ENCODE results near the gene GRK5.
"Not testable (repeated sequence)": the region's sequence is repeated elsewhere in the genome, so short reads cannot be mapped to it uniquely, and the experiment has no call there.

The GRK5 gene

GRCh38 chr10:119462773-119463172, 255.4 kb downstream of the GRK5 start:
- Histone ChIP-seq H3K4me3 (ENCODE audit: low read length in 2 of 2) (no peak overlapping the region), H3K27ac (ENCODE audit: low read length) (no peak overlapping the region), H3K36me3 (ENCODE audit: control insufficient read depth in 2 of 2, insufficient read depth in 2 of 2, low read length in 2 of 2) (peaks cover 0 to 5% of the 10 kb centered on the region in 2 donors), H3K9me3 (ENCODE audit: control insufficient read depth in 2 of 2, low read length in 2 of 2) (no peaks in the 10 kb centered on the region), H3K27me3 (ENCODE audit: control insufficient read depth in 1 of 2, insufficient read depth in 2 of 2, low read length in 2 of 2) (peaks cover 0 to 2% of the 10 kb centered on the region in 2 donors), H3K4me1 (ENCODE audit: control insufficient read depth, insufficient read depth, low read length) (no peaks in the 10 kb centered on the region), H3K9ac (ENCODE audit: low read length in 2 of 2) (no peak overlapping the region)

- H3K36me3 ChIP-seq (ENCODE audit: control insufficient read depth in 2 of 2, insufficient read depth in 2 of 2, low read length in 2 of 2); H3K4me3 ChIP-seq (ENCODE audit: low read length in 2 of 2); H3K4me1 ChIP-seq (ENCODE audit: control insufficient read depth, insufficient read depth, low read length); H3K27ac ChIP-seq (ENCODE audit: low read length); H3K9ac ChIP-seq (ENCODE audit: low read length in 2 of 2); H3K9me3 ChIP-seq (ENCODE audit: control insufficient read depth in 2 of 2, low read length in 2 of 2); H3K27me3 ChIP-seq (ENCODE audit: control insufficient read depth in 1 of 2, insufficient read depth in 2 of 2, low read length in 2 of 2): not testable (repeated sequence)
These were observed 255.8 kb downstream of the GRK5 start for GRCh38 chr10:119463195-119463594.

- peaks cover 0 to 2% of the 10 kb centered on the region in 2 donors for H3K27me3 ChIP-seq (ENCODE audit: control insufficient read depth in 1 of 2, insufficient read depth in 2 of 2, low read length in 2 of 2)
- no peak overlapping the region for H3K4me3 ChIP-seq (ENCODE audit: low read length in 2 of 2)
- no peak overlapping the region for H3K27ac ChIP-seq (ENCODE audit: low read length)
- H3K9me3 ChIP-seq (ENCODE audit: control insufficient read depth in 2 of 2, low read length in 2 of 2): no peaks in the 10 kb centered on the region
- H3K36me3 ChIP-seq (ENCODE audit: control insufficient read depth in 2 of 2, insufficient read depth in 2 of 2, low read length in 2 of 2): no peaks in the 10 kb centered on the region
- no peak overlapping the region for H3K9ac ChIP-seq (ENCODE audit: low read length in 2 of 2)
- H3K4me1 ChIP-seq (ENCODE audit: control insufficient read depth, insufficient read depth, low read length): no peaks in the 10 kb centered on the region
These were observed 257.7 kb downstream of the GRK5 start for GRCh38 chr10:119465085-119465484.

GRCh38 chr10:119466076-119466475, 258.7 kb downstream of the GRK5 start:
- Histone ChIP-seq H3K4me1 (ENCODE audit: control insufficient read depth, insufficient read depth, low read length) (no peaks in the 10 kb centered on the region), H3K4me3 (ENCODE audit: low read length in 2 of 2) (no peak overlapping the region), H3K27ac (ENCODE audit: low read length) (no peak overlapping the region), H3K9ac (ENCODE audit: low read length in 2 of 2) (no peak overlapping the region), H3K36me3 (ENCODE audit: control insufficient read depth in 2 of 2, insufficient read depth in 2 of 2, low read length in 2 of 2) (no peaks in the 10 kb centered on the region), H3K9me3 (ENCODE audit: control insufficient read depth in 2 of 2, low read length in 2 of 2) (no peaks in the 10 kb centered on the region), H3K27me3 (ENCODE audit: control insufficient read depth in 1 of 2, insufficient read depth in 2 of 2, low read length in 2 of 2) (peaks cover 0 to 2% of the 10 kb centered on the region in 2 donors)

GRCh38 chr10:119466655-119467054, 259.3 kb downstream of the GRK5 start:
- peaks cover 0 to 2% of the 10 kb centered on the region in 2 donors for H3K27me3 ChIP-seq (ENCODE audit: control insufficient read depth in 1 of 2, insufficient read depth in 2 of 2, low read length in 2 of 2)
- no peak overlapping the region for H3K27ac ChIP-seq (ENCODE audit: low read length)
- no peaks in the 10 kb centered on the region for H3K4me1 ChIP-seq (ENCODE audit: control insufficient read depth, insufficient read depth, low read length)
- no peaks in the 10 kb centered on the region for H3K9me3 ChIP-seq (ENCODE audit: control insufficient read depth in 2 of 2, low read length in 2 of 2)
- no peak overlapping the region for H3K9ac ChIP-seq (ENCODE audit: low read length in 2 of 2)
- no peak overlapping the region for H3K4me3 ChIP-seq (ENCODE audit: low read length in 2 of 2)
- no peaks in the 10 kb centered on the region for H3K36me3 ChIP-seq (ENCODE audit: control insufficient read depth in 2 of 2, insufficient read depth in 2 of 2, low read length in 2 of 2)

GRCh38 chr10:119468542-119469324, 261.4 kb downstream of the GRK5 start:
- Histone ChIP-seq H3K27ac (ENCODE audit: low read length) (no peak overlapping the region), H3K27me3 (ENCODE audit: control insufficient read depth in 1 of 2, insufficient read depth in 2 of 2, low read length in 2 of 2) (no peaks in the 10 kb centered on the region), H3K36me3 (ENCODE audit: control insufficient read depth in 2 of 2, insufficient read depth in 2 of 2, low read length in 2 of 2) (no peaks in the 10 kb centered on the region), H3K4me1 (ENCODE audit: control insufficient read depth, insufficient read depth, low read length) (no peaks in the 10 kb centered on the region), H3K9me3 (ENCODE audit: control insufficient read depth in 2 of 2, low read length in 2 of 2) (no peaks in the 10 kb centered on the region), H3K9ac (ENCODE audit: low read length in 2 of 2) (no peak overlapping the region), H3K4me3 (ENCODE audit: low read length in 2 of 2) (no peak overlapping the region)

- H3K4me1 ChIP-seq (ENCODE audit: control insufficient read depth, insufficient read depth, low read length): no peaks in the 10 kb centered on the region
- H3K27ac ChIP-seq (ENCODE audit: low read length): no peak overlapping the region
- H3K4me3 ChIP-seq (ENCODE audit: low read length in 2 of 2): no peak overlapping the region
- no peak overlapping the region for H3K9ac ChIP-seq (ENCODE audit: low read length in 2 of 2)
- H3K9me3 ChIP-seq (ENCODE audit: control insufficient read depth in 2 of 2, low read length in 2 of 2): no peaks in the 10 kb centered on the region
- H3K27me3 ChIP-seq (ENCODE audit: control insufficient read depth in 1 of 2, insufficient read depth in 2 of 2, low read length in 2 of 2): no peaks in the 10 kb centered on the region
- H3K36me3 ChIP-seq (ENCODE audit: control insufficient read depth in 2 of 2, insufficient read depth in 2 of 2, low read length in 2 of 2): no peaks in the 10 kb centered on the region
These were observed 261.9 kb downstream of the GRK5 start for GRCh38 chr10:119469325-119469707.

- H3K4me3 ChIP-seq (ENCODE audit: low read length in 2 of 2): no peak overlapping the region
- H3K27me3 ChIP-seq (ENCODE audit: control insufficient read depth in 1 of 2, insufficient read depth in 2 of 2, low read length in 2 of 2): peaks cover 0 to 1% of the 10 kb centered on the region in 2 donors
- no peaks in the 10 kb centered on the region for H3K9me3 ChIP-seq (ENCODE audit: control insufficient read depth in 2 of 2, low read length in 2 of 2)
- no peaks in the 10 kb centered on the region for H3K36me3 ChIP-seq (ENCODE audit: control insufficient read depth in 2 of 2, insufficient read depth in 2 of 2, low read length in 2 of 2)
- no peak overlapping the region for H3K27ac ChIP-seq (ENCODE audit: low read length)
- no peaks in the 10 kb centered on the region for H3K4me1 ChIP-seq (ENCODE audit: control insufficient read depth, insufficient read depth, low read length)
- no peak overlapping the region for H3K9ac ChIP-seq (ENCODE audit: low read length in 2 of 2)
These were observed 262.5 kb downstream of the GRK5 start for GRCh38 chr10:119469846-119470245.

- H3K9ac ChIP-seq (ENCODE audit: low read length in 2 of 2): no peak overlapping the region
- H3K27ac ChIP-seq (ENCODE audit: low read length): no peak overlapping the region
- H3K4me3 ChIP-seq (ENCODE audit: low read length in 2 of 2): no peak overlapping the region
- no peaks in the 10 kb centered on the region for H3K4me1 ChIP-seq (ENCODE audit: control insufficient read depth, insufficient read depth, low read length)
- H3K27me3 ChIP-seq (ENCODE audit: control insufficient read depth in 1 of 2, insufficient read depth in 2 of 2, low read length in 2 of 2): peaks cover 0 to 2% of the 10 kb centered on the region in 2 donors
- H3K9me3 ChIP-seq (ENCODE audit: control insufficient read depth in 2 of 2, low read length in 2 of 2): no peaks in the 10 kb centered on the region
- H3K36me3 ChIP-seq (ENCODE audit: control insufficient read depth in 2 of 2, insufficient read depth in 2 of 2, low read length in 2 of 2): no peaks in the 10 kb centered on the region
These were observed 263.7 kb downstream of the GRK5 start for GRCh38 chr10:119470920-119471702.

GRCh38 chr10:119473771-119474170, 266.4 kb downstream of the GRK5 start:
- Histone ChIP-seq H3K27me3 (ENCODE audit: control insufficient read depth in 1 of 2, insufficient read depth in 2 of 2, low read length in 2 of 2) (peaks cover 0 to 2% of the 10 kb centered on the region in 2 donors), H3K9ac (ENCODE audit: low read length in 2 of 2) (no peak overlapping the region), H3K4me1 (ENCODE audit: control insufficient read depth, insufficient read depth, low read length) (peaks cover 2% of the 10 kb centered on the region), H3K27ac (ENCODE audit: low read length) (no peak overlapping the region), H3K4me3 (ENCODE audit: low read length in 2 of 2) (no peak overlapping the region), H3K36me3 (ENCODE audit: control insufficient read depth in 2 of 2, insufficient read depth in 2 of 2, low read length in 2 of 2) (no peaks in the 10 kb centered on the region), H3K9me3 (ENCODE audit: control insufficient read depth in 2 of 2, low read length in 2 of 2) (no peaks in the 10 kb centered on the region)

GRCh38 chr10:119474606-119475005, 267.2 kb downstream of the GRK5 start:
- Histone ChIP-seq H3K4me1 (ENCODE audit: control insufficient read depth, insufficient read depth, low read length) (peaks cover 10% of the 10 kb centered on the region), H3K36me3 (ENCODE audit: control insufficient read depth in 2 of 2, insufficient read depth in 2 of 2, low read length in 2 of 2) (no peaks in the 10 kb centered on the region), H3K27ac (ENCODE audit: low read length) (no peak overlapping the region), H3K9ac (ENCODE audit: low read length in 2 of 2) (no peak overlapping the region), H3K9me3 (ENCODE audit: control insufficient read depth in 2 of 2, low read length in 2 of 2) (no peaks in the 10 kb centered on the region), H3K4me3 (ENCODE audit: low read length in 2 of 2) (no peak overlapping the region), H3K27me3 (ENCODE audit: control insufficient read depth in 1 of 2, insufficient read depth in 2 of 2, low read length in 2 of 2) (peaks cover 0 to 2% of the 10 kb centered on the region in 2 donors)
